HG03575 (cell line): ENCODE measurements around the gene DOK6.

Experiments
- ATAC-seq: cut with Tn5 transposase; IDR thresholded peaks from one replicate; pipeline ENCODE4 v1.9.1; 2021; ENCODE audit not compliant: unreplicated experiment, insufficient number of reproducible peaks, low FRiP score; ENCODE audit errors: extremely low read depth

Gene DOK6

GRCh38 chr18:69411199-69411598 is 10.5 kb downstream of the DOK6 start:
- no peak for ATAC-seq

GRCh38 chr18:69414184-69414583 is 13.5 kb downstream of the DOK6 start:
- ATAC-seq, result no peak

- ATAC-seq, result no peak
Measured at GRCh38 chr18:69432847-69433246, 32.2 kb downstream of the DOK6 start.

- no peak for ATAC-seq
Measured at GRCh38 chr18:69435000-69435399, 34.3 kb downstream of the DOK6 start.

GRCh38 chr18:69444221-69444620 is 43.5 kb downstream of the DOK6 start:
- ATAC-seq, result no peak

GRCh38 chr18:69447886-69448285 is 47.2 kb downstream of the DOK6 start:
- no peak for ATAC-seq

GRCh38 chr18:69455125-69455524 is 54.4 kb downstream of the DOK6 start:
- ATAC-seq, result no peak

- ATAC-seq, result no peak
Measured at GRCh38 chr18:69469444-69469919, 68.8 kb downstream of the DOK6 start.

- ATAC-seq, result no peak
Measured at GRCh38 chr18:69480460-69480859, 79.8 kb downstream of the DOK6 start.

- ATAC-seq, result no peak
Measured at GRCh38 chr18:69483574-69483973, 82.9 kb downstream of the DOK6 start.

- ATAC-seq, result no peak
Measured at GRCh38 chr18:69484699-69485396, 84.2 kb downstream of the DOK6 start.

- ATAC-seq, result no peak
Measured at GRCh38 chr18:69487488-69488394, 87.1 kb downstream of the DOK6 start.

GRCh38 chr18:69490072-69490471 is 89.4 kb downstream of the DOK6 start:
- ATAC-seq, result no peak

GRCh38 chr18:69490813-69491212 is 90.1 kb downstream of the DOK6 start:
- no peak for ATAC-seq

GRCh38 chr18:69491576-69491975 is 90.9 kb downstream of the DOK6 start:
- ATAC-seq, result no peak

- no peak for ATAC-seq
Measured at GRCh38 chr18:69492861-69493260, 92.2 kb downstream of the DOK6 start.

GRCh38 chr18:69494841-69495240 is 94.2 kb downstream of the DOK6 start:
- ATAC-seq, result no peak

- ATAC-seq, result no peak
Measured at GRCh38 chr18:69495338-69495737, 94.7 kb downstream of the DOK6 start.

GRCh38 chr18:69495841-69496533 is 95.3 kb downstream of the DOK6 start:
- ATAC-seq, result no peak

- no peak for ATAC-seq
Measured at GRCh38 chr18:69518989-69519388, 118.3 kb downstream of the DOK6 start.
